SK-N-MC (cell line): Measurements from ENCODE around the gene OR10P1.

Experiments used
- DNase-seq: peaks from one replicate; pipeline ENCODE4 v3.0.0-alpha.2; 2011; ENCODE audit warnings: low read depth, low spot score
- H3K27ac ChIP-seq: fragments of 200-600 bp; sonication (generic); 2 replicates; pipeline ENCODE4 v1.5.1; 2016; ENCODE audit warnings: mixed run types
- H3K36me3 ChIP-seq: fragments of 200-600 bp; sonication (generic); 2 replicates; pipeline ENCODE4 v1.6.1; 2017; ENCODE audit warnings: antibody characterized with exemption, low read length, mixed read lengths; ENCODE audit not compliant: insufficient read depth
- H3K4me3 ChIP-seq: fragments of 200-600 bp; sonication (generic); 2 replicates; pipeline ENCODE4 v1.5.1; 2016
- H3K9ac ChIP-seq: fragments of 200-600 bp; sonication (generic); 2 replicates; pipeline ENCODE4 v1.8.0; 2017; ENCODE audit warnings: mixed run types, mixed read lengths; ENCODE audit not compliant: insufficient read length
- H3K9me3 ChIP-seq: fragments of 200-600 bp; sonication (generic); 2 replicates; pipeline ENCODE4 v1.6.1; 2017; ENCODE audit warnings: low read depth, mild to moderate bottlenecking, antibody characterized with exemption, low read length, moderate library complexity, mixed read lengths
- EZH2 ChIP-seq: fragments of 200-600 bp; sonication (generic); IDR thresholded peaks from one replicate; pipeline ENCODE4 v1.6.1; 2017; ENCODE audit warnings: antibody characterized with exemption
- FOXP2 ChIP-seq: optimal IDR thresholded peaks from 2 replicates; pipeline ENCODE3; 2011; ENCODE audit warnings: mild to moderate bottlenecking, moderate library complexity; ENCODE audit not compliant: insufficient read depth; ENCODE audit errors: extremely low read length, control extremely low read depth
- POLR2AphosphoS5 ChIP-seq: IDR thresholded peaks from 2 replicates; pipeline ENCODE4 v1.6.1; 2012; ENCODE audit warnings: mild to moderate bottlenecking, low read depth, low read length, borderline replicate concordance

The OR10P1 gene

DNA sequence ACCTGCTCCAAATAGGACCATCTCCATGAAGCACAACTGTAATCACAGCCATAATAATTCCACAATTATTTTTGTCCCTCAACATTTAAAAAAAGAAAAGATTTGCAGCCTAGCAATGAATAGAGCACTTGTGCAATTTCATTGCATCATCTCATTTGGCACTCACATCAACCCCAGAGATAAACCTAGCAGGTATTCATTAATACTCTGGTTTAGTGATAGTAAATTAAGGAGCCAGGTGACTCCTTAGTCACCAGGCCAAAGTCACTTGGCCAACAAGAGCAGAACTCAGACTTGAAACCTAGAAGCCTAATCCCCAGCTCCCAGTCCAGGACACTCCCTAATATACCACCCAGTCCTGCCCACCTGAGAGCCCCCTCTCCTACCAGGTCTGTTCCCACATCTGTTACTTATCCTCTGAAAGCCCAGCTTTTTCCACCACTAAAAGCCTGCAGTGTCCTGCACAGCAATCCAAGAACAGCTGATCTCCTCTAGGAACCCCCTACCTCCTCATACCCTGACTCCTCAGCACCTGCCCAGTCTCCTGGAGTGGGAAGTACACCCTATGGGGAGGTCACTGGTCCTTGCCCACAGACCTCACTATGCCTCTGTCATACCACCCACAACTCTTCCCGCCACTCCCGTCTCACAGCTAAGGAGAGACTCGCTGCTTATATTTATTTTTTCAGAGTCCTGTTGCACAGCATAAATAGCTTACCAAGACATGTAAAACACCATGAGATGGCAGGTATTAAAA lies 22.1 kb downstream of the OR10P1 start:
- Histone ChIP-seq H3K4me3 (no peak overlapping the region), H3K9me3 (no peaks in the 10 kb centered on the region), H3K36me3 (no peaks in the 10 kb centered on the region), H3K27ac (no peak overlapping the region), H3K9ac (no peak overlapping the region)
- TF ChIP-seq POLR2AphosphoS5, result no peak
- no peak for TF ChIP-seq FOXP2
- no peak for TF ChIP-seq EZH2
- no peak for DNase-seq

DNA sequence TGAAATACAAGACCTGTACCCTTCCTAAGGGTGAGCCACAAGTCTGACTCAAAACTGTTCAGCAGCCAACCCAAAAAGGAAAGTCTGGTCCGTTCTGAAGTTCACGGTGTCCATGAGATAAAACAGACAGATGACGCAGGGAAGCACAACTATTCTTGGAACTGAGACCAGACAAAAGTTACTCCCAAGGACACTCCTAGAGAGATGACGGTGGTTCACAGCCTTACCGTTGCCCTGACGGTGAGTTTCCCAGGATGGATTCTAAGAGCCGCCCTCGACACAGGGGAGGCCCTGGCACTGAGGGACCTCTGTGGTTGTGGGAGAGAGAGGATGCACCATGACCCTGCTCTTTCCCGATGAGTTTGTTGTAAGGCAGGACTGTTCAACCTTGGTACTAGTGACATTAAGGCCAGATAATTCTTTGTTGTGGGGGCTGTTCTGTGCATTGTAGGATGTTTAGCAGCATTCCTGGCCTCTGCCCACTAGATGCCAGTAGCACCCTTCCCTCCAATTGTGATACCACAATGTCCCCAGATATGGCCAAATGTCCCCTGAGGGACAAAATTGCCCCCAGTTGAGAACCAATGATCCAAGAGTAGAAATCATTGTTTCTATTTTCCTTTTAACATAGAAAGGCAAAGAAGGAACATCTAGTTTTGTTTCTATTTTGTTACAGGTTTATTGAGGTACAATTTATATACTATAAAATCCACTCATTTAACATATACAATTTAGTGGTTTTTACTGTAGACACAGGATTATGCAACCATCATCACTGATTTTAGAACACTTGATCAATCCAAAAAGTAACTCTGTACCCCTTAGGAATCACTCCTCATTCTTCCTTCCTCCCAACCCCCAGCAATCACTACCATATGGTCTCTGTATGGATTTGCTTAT lies 23.0 kb downstream of the OR10P1 start:
- H3K9me3 ChIP-seq, result no peaks in the 10 kb centered on the region
- H3K36me3 ChIP-seq, result no peaks in the 10 kb centered on the region
- no peak overlapping the region for H3K4me3 ChIP-seq
- DNase-seq, result no peak
- H3K9ac ChIP-seq, result no peak overlapping the region
- H3K27ac ChIP-seq, result no peak overlapping the region
- TF ChIP-seq POLR2AphosphoS5, result no peak
- TF ChIP-seq EZH2, result no peak
- TF ChIP-seq FOXP2, result no peak

DNA sequence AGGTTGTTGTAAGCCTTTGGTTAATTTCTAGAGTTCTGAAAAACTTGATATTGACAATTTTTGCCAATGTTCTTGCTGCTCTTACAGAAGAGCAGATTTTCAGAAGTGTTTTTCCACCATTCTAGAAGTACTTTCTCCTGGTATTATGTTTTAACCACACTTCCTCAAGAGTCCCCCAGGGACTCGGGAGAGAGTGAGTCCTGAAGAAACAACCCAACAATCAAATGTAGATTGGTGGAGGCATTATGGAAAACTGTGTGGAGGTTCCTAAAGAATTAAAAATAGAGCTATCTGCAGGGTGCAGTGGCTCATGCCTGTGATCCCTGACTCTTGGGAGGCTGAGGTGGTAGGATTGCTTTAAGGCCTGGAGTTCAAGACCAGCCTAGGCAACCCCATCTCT lies 26.7 kb downstream of the OR10P1 start:
- no peak for TF ChIP-seq EZH2
- H3K27ac ChIP-seq, result peak overlapping the region; percentile 82
- H3K9me3 ChIP-seq, result no peaks in the 10 kb centered on the region
- no peak overlapping the region for H3K9ac ChIP-seq
- 0 out of 2 replicates have a peak overlapping the region, but pooled peaks have one; percentile 4 for H3K4me3 ChIP-seq
- H3K36me3 ChIP-seq, result no peaks in the 10 kb centered on the region
- no peak for DNase-seq

DNA sequence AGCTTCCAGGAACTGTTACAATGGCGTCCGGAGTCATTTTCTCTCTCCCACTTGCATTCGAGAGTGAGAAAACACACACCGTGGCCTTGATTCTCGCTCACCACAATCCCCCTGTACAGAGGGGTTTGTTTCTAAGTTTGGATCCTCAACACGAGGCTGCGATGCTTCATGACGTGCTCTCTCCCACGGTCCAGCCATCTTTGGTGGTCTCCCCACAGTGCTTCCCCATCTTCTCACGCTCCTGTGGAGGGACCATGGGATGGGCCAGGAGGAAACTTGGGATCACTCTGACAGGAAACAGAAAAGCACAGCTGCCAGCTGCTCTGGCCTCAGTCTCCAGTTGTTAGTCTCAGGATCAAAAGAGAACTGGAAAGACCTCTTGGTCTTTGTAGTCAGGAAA lies 28.1 kb downstream of the OR10P1 start:
- H3K9me3 ChIP-seq, result no peaks in the 10 kb centered on the region
- TF ChIP-seq EZH2, result no peak
- no peak for TF ChIP-seq FOXP2
- TF ChIP-seq POLR2AphosphoS5, result no peak
- no peak overlapping the region for H3K4me3 ChIP-seq
- no peaks in the 10 kb centered on the region for H3K36me3 ChIP-seq
- no peak overlapping the region for H3K27ac ChIP-seq
- no peak for DNase-seq
- no peak overlapping the region for H3K9ac ChIP-seq

DNA sequence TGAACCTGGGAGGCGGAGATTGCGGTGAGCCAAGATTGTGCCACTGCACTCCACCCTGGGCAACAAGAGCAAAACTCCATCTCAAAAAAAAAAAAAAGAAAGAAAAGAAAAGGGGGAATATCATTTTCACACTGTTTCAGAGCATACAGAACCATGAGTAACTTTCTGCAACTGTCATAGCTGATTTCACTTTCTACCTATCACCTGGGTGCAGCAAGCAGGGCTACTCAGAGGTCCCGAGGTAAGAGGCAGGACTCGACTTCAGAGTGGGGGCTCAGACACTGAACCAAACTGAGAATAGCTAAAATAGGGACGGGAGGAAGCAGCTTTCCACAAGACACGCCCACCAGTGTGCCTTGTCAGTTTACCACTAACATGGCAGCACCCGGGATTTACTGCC lies 29.8 kb downstream of the OR10P1 start:
- no peak for DNase-seq
- Histone ChIP-seq H3K36me3 (no peaks in the 10 kb centered on the region), H3K9me3 (no peaks in the 10 kb centered on the region), H3K4me3 (no peak overlapping the region), H3K27ac (no peak overlapping the region), H3K9ac (no peak overlapping the region)
- TF ChIP-seq POLR2AphosphoS5 (no peak), FOXP2 (no peak), EZH2 (no peak)

DNA sequence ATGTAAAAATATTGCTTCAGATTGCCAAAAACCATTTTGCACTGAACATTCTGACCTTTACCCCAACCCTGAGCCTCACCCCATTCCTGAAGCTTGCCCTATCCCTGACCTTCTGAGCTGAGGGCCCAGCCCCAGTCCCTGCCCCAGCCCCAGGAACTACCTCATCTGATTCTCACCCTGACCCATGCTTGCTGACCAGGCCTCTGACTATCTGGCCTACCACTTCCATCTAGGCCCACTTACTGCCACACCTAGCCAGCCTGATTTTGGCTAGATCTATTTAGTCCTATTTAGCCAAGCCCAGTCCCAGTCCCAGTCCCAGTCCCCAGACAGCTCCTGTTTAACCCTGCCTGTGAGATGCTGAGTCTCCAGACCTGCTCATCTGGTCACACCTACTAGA lies 33.6 kb downstream of the OR10P1 start:
- no peak for DNase-seq
- H3K4me3 ChIP-seq, result no peak overlapping the region
- no peaks in the 10 kb centered on the region for H3K9me3 ChIP-seq
- TF ChIP-seq EZH2 (no peak), FOXP2 (no peak), POLR2AphosphoS5 (no peak)
- no peak overlapping the region for H3K9ac ChIP-seq
- no peak overlapping the region for H3K27ac ChIP-seq
- no peaks in the 10 kb centered on the region for H3K36me3 ChIP-seq

DNA sequence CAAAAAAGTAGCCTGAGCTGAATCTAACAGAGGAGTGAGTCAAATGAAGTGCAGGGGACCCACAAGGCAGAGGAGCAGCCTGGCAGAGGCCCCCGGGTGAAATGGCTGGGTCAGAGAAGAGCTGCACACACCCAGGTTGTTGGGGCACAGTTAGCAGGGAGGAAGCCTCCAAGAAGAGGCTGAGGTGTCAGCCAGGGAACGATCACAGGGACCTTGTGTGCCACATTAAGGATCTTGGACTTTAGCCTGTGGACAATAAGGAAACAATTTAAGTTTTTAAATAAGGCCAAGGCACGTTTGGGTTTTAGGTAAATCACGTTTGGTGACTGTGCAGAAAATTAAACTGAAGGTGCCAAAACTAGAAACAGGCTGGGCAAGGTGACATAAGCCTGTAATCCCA lies 35.1 kb downstream of the OR10P1 start:
- no peak overlapping the region for H3K4me3 ChIP-seq
- no peak for DNase-seq
- TF ChIP-seq FOXP2 (no peak), EZH2 (no peak), POLR2AphosphoS5 (no peak)
- H3K27ac ChIP-seq, result no peak overlapping the region
- no peak overlapping the region for H3K9ac ChIP-seq
- no peaks in the 10 kb centered on the region for H3K9me3 ChIP-seq
- no peaks in the 10 kb centered on the region for H3K36me3 ChIP-seq

DNA sequence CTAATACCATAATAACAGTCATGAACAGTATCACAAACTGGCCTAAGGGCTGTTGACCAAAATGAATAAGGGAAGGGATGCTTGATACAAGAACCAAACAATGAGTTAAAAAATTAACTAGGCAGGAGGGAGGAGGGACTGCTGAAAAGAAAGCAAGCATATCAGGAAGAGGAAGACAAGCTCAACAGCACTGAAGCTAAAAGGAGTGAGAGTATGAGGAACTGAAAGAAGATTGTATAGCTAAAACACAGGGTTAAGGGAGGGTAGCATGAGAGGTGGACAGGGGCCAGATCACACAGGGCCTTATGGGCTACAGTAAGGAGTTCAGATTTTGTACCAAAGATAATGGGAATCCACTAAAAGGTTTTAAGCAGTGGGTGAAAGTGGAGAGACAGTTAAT lies 36.9 kb downstream of the OR10P1 start:
- no peak overlapping the region for H3K9ac ChIP-seq
- no peak for DNase-seq
- H3K27ac ChIP-seq, result no peak overlapping the region
- TF ChIP-seq EZH2, result no peak
- no peak for TF ChIP-seq FOXP2
- no peak for TF ChIP-seq POLR2AphosphoS5
- H3K36me3 ChIP-seq, result no peaks in the 10 kb centered on the region
- H3K9me3 ChIP-seq, result no peaks in the 10 kb centered on the region
- H3K4me3 ChIP-seq, result no peak overlapping the region
